ENCODE results near the gene DDX3X. TPM values are rescaled to one million over a fixed set of nuclear protein-coding genes. Genes with fewer than 3 reads are reported as not detected.
"Not testable (repeated sequence)": the region's sequence is repeated elsewhere in the genome, so short reads cannot be mapped to it uniquely, and the experiment has no call there.

DDX3X gene
- polyA plus RNA-seq, 1 donor from 2014 or later: 165 TPM

GRCh38 chrX:41314204-41314603 lies 19.8 kb upstream of the DDX3X start:
- H3K27ac ChIP-seq (ENCODE audit: low read length): no peak overlapping the region
- no peaks in the 10 kb centered on the region for H3K79me2 ChIP-seq (replicated peaks; ENCODE audit: insufficient read depth, low read length)
- no peak overlapping the region for H2AFZ ChIP-seq (ENCODE audit: low read depth, low read length)
- no peaks in the 10 kb centered on the region for H3K9me2 ChIP-seq (ENCODE audit: insufficient read depth, low read length)
- H3F3A ChIP-seq (ENCODE audit: insufficient read depth, low read length, poor library complexity, severe bottlenecking): no peaks in the 10 kb centered on the region
- TF ChIP-seq MXI1 (conservative IDR thresholded peaks at IDR 0.05; ENCODE audit: poor library complexity, severe bottlenecking): no peak
- TF ChIP-seq REST (IDR thresholded peaks at IDR 0.05; ENCODE audit: borderline replicate concordance): no peak
- no peak for TF ChIP-seq POLR2AphosphoS5 (IDR thresholded peaks at IDR 0.05)
- no peak for TF ChIP-seq TAF1 (IDR thresholded peaks at IDR 0.05; ENCODE audit: low read depth)
- no peak for TF ChIP-seq RAD21 (conservative IDR thresholded peaks at IDR 0.05)
- TF ChIP-seq EZH2 (IDR thresholded peaks at IDR 0.05; ENCODE audit: borderline replicate concordance, insufficient read depth, low read length, poor library complexity, severe bottlenecking): no peak
- TF ChIP-seq SMC3 (conservative IDR thresholded peaks at IDR 0.05; ENCODE audit: poor library complexity): no peak
- no peak for TF ChIP-seq CTCF (IDR thresholded peaks at IDR 0.05; ENCODE audit: poor library complexity, severe bottlenecking)
- no peak for TF ChIP-seq EP300 (conservative IDR thresholded peaks at IDR 0.05; ENCODE audit: poor library complexity, severe bottlenecking)
- H3K9me3 ChIP-seq (ENCODE audit: low read length): no peaks in the 10 kb centered on the region
- H3K27me3 ChIP-seq (ENCODE audit: insufficient read depth, low read depth, low read length): no peaks in the 10 kb centered on the region
- no peak overlapping the region for H3K4me3 ChIP-seq (ENCODE audit: low read length)
- no peak overlapping the region for H3K4me2 ChIP-seq (ENCODE audit: low read length)
- H4K20me1 ChIP-seq (ENCODE audit: insufficient read depth): no peaks in the 10 kb centered on the region
- no peaks in the 10 kb centered on the region for H3K36me3 ChIP-seq (ENCODE audit: insufficient read depth, low read length)
- no peak overlapping the region for H3K9ac ChIP-seq (ENCODE audit: low read length)

DNA sequence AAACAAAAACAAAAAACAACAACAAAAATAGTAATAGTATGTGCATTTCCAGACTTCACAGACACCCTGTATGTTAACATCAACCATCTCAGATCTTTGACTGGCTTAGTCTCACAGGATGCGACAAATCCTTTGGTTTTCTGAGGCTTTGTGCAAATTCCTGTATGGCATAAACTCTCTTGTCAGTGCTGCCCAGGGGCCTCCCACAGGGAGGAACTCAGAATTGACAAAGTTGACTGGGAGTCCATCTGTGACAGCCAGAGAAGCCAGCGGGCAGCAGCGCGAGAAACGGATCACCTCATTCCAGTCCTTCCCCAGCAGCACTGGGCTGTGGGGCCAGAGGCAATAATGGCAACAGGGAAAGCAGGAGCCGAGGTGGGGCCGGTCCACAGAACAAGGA lies 19.1 kb upstream of the DDX3X start:
- Histone ChIP-seq H3K9ac (ENCODE audit: low read length) (no peak overlapping the region), H3K79me2 (replicated peaks; ENCODE audit: insufficient read depth, low read length) (no peaks in the 10 kb centered on the region), H3K27me3 (ENCODE audit: insufficient read depth, low read depth, low read length) (no peaks in the 10 kb centered on the region), H3K27ac (ENCODE audit: low read length) (no peak overlapping the region), H4K20me1 (ENCODE audit: insufficient read depth) (no peaks in the 10 kb centered on the region), H3K9me3 (ENCODE audit: low read length) (no peaks in the 10 kb centered on the region), H2AFZ (ENCODE audit: low read depth, low read length) (no peak overlapping the region), H3K9me2 (ENCODE audit: insufficient read depth, low read length) (no peaks in the 10 kb centered on the region), H3K4me3 (ENCODE audit: low read length) (no peak overlapping the region), H3F3A (ENCODE audit: insufficient read depth, low read length, poor library complexity, severe bottlenecking) (no peaks in the 10 kb centered on the region), H3K4me2 (ENCODE audit: low read length) (no peak overlapping the region), H3K36me3 (ENCODE audit: insufficient read depth, low read length) (no peaks in the 10 kb centered on the region)
- TF ChIP-seq EZH2 (IDR thresholded peaks at IDR 0.05; ENCODE audit: borderline replicate concordance, insufficient read depth, low read length, poor library complexity, severe bottlenecking): no peak
- no peak for TF ChIP-seq POLR2AphosphoS5 (IDR thresholded peaks at IDR 0.05)
- TF ChIP-seq CTCF (IDR thresholded peaks at IDR 0.05; ENCODE audit: poor library complexity, severe bottlenecking): no peak
- no peak for TF ChIP-seq REST (IDR thresholded peaks at IDR 0.05; ENCODE audit: borderline replicate concordance)
- TF ChIP-seq TAF1 (IDR thresholded peaks at IDR 0.05; ENCODE audit: low read depth): no peak
- TF ChIP-seq SMC3 (conservative IDR thresholded peaks at IDR 0.05; ENCODE audit: poor library complexity): no peak
- no peak for TF ChIP-seq EP300 (conservative IDR thresholded peaks at IDR 0.05; ENCODE audit: poor library complexity, severe bottlenecking)
- TF ChIP-seq RAD21 (conservative IDR thresholded peaks at IDR 0.05): no peak
- no peak for TF ChIP-seq MXI1 (conservative IDR thresholded peaks at IDR 0.05; ENCODE audit: poor library complexity, severe bottlenecking)

DNA sequence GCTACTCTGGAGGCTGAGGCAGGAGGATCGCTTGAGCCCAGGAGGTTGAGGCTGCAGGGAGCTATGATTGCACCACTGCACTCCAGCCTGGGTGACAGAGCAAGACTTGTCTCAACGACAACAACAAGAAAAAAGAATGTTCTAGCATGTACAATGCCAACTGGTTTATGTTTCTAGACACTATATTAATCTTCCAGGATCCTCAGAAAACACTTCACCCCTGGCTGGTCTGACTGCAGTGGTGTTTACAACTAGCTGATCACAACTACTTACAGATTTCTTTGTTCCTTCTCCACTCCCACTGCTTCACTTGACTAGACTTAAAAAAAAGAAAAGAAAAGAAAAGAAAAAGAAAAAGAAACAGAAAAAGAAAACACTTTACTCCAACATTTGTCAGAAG lies 17.7 kb upstream of the DDX3X start:
- H3K36me3 ChIP-seq (ENCODE audit: insufficient read depth, low read length): not testable (repeated sequence)

More for the DNA sequence above, 17.7 kb upstream of the DDX3X start:
- not testable (repeated sequence) for H3K9ac ChIP-seq (ENCODE audit: low read length); H3K27me3 ChIP-seq (ENCODE audit: insufficient read depth, low read depth, low read length); H3K4me3 ChIP-seq (ENCODE audit: low read length); H3K9me2 ChIP-seq (ENCODE audit: insufficient read depth, low read length); H2AFZ ChIP-seq (ENCODE audit: low read depth, low read length); H3K4me2 ChIP-seq (ENCODE audit: low read length); H3F3A ChIP-seq (ENCODE audit: insufficient read depth, low read length, poor library complexity, severe bottlenecking); H4K20me1 ChIP-seq (ENCODE audit: insufficient read depth); H3K9me3 ChIP-seq (ENCODE audit: low read length); H3K27ac ChIP-seq (ENCODE audit: low read length); H3K79me2 ChIP-seq (replicated peaks; ENCODE audit: insufficient read depth, low read length)
